ENCODE results near the gene TEP1. TPM values are rescaled to one million over a fixed set of nuclear protein-coding genes. Genes with fewer than 3 reads are reported as not detected.

The TEP1 gene
- polyA plus RNA-seq, 3 donors = 2.3 to 78.9 (median 7.1) TPM

- intact Hi-C loops (cut with micrococcal nuclease) = loop anchor here in 1 of 2 donors (2.0 to 5.0 kb wide), 2 partner anchors 14 to 359 kb away; partner anchors contain the start of genes ANG and PARP2
- no peak overlapping the region for H3K4me2 ChIP-seq (replicated peaks; ENCODE audit: extremely low read depth, low read length, poor library complexity, severe bottlenecking)
Observed at GRCh38 chr14:20328705-20329104, 84.6 kb downstream of the TEP1 start.

More at GRCh38 chr14:20328705-20329104, 84.6 kb downstream of the TEP1 start:
- H3K79me2 ChIP-seq (ENCODE audit: insufficient read depth, low read length) = peaks cover 36% of the 10 kb centered on the region
- H3K4me1 ChIP-seq (ENCODE audit: control insufficient read depth in 1 of 2, insufficient read depth in 2 of 2, low read length in 2 of 2) = peaks cover 12 to 15% of the 10 kb centered on the region in 2 donors
- H4K20me1 ChIP-seq (ENCODE audit: insufficient read depth, low read length) = no peaks in the 10 kb centered on the region
- no peak overlapping the region for H3K4me3 Mint-ChIP-seq
- peaks cover 12 to 33% of the 10 kb centered on the region in 2 donors for H3K36me3 ChIP-seq (replicated peaks in 1 of 2; ENCODE audit: control insufficient read depth in 1 of 2, insufficient read depth in 2 of 2, low read length in 2 of 2)
- H3K27ac Mint-ChIP-seq = no peak overlapping the region
- H3K27me3 Mint-ChIP-seq (ENCODE audit: low read depth in 3 of 3) = no peaks in the 10 kb centered on the region
- H2AFZ ChIP-seq (ENCODE audit: insufficient read depth, low read depth, low read length, poor library complexity, severe bottlenecking) = no peak overlapping the region
- no peaks in the 10 kb centered on the region for H3K9me3 Mint-ChIP-seq
- TF ChIP-seq CTCF (IDR thresholded peaks at IDR 0.05) = no peak
- H3K9ac ChIP-seq (ENCODE audit: insufficient read depth, low read length, poor library complexity, severe bottlenecking) = no peak overlapping the region
- no peaks in the 10 kb centered on the region for H3K9me3 ChIP-seq (replicated peaks in 1 of 2; ENCODE audit: control insufficient read depth in 1 of 2, insufficient read depth in 1 of 2, low read length in 2 of 2)
- peaks cover 29% of the 10 kb centered on the region for H3K4me1 Mint-ChIP-seq
- no peak for DNase-seq
- no CpG with 5 or more reads among the region's 2 CpGs for WGBS (ENCODE audit: insufficient coverage)
- peaks cover 12 to 15% of the 10 kb centered on the region in 2 donors for H3K36me3 Mint-ChIP-seq
- H3K4me3 ChIP-seq (replicated peaks in 1 of 3; ENCODE audit: low read depth in 2 of 3, low read length in 3 of 3) = no peak overlapping the region
- H3K27ac ChIP-seq (ENCODE audit: low read depth in 1 of 2, low read length in 2 of 2) = no peak overlapping the region
- H3K27me3 ChIP-seq (ENCODE audit: control insufficient read depth in 2 of 2, insufficient read depth in 2 of 2, low read length in 2 of 2) = no peaks in the 10 kb centered on the region

All from CD14-positive monocyte (primary cell).